Mesendoderm (in vitro differentiated cells): ENCODE data around the gene MDM2.
A peak's percentile ranks its signal among the peaks of the same experiment; 100 is the strongest.
"Not testable (repeated sequence)": the region's sequence is repeated elsewhere in the genome, so short reads cannot be mapped to it uniquely, and the experiment has no call there.

ENCODE experiments used
- DNase-seq: peaks from one replicate; pipeline ENCODE4 v3.0.0; 2013
- H2AK5ac ChIP-seq: 2 replicates; pipeline ENCODE4 v1.6.1; 2013; ENCODE audit warnings: low read length, inconsistent platforms
- H2BK120ac ChIP-seq: 2 replicates; pipeline ENCODE4 v1.6.1; 2013; ENCODE audit warnings: low read depth, mild to moderate bottlenecking, low read length, moderate library complexity, mixed read lengths
- H2BK15ac ChIP-seq: replicated peaks from 2 replicates; pipeline ENCODE4 v1.6.1; 2013; ENCODE audit warnings: low read depth, mild to moderate bottlenecking, moderate library complexity
- H2BK5ac ChIP-seq: 2 replicates; pipeline ENCODE4 v1.6.1; 2013; ENCODE audit warnings: low read length, inconsistent platforms
- H3K18ac ChIP-seq: 2 replicates; pipeline ENCODE4 v1.6.1; 2013; ENCODE audit warnings: mild to moderate bottlenecking, low read length, mixed read lengths
- H3K23ac ChIP-seq: one replicate; pipeline ENCODE4 v1.6.1; 2013; ENCODE audit warnings: low read length
- H3K27ac ChIP-seq: 2 replicates; pipeline ENCODE4 v1.5.1; 2013; ENCODE audit warnings: low read depth, mild to moderate bottlenecking, inconsistent platforms, low read length, moderate library complexity
- H3K27me3 ChIP-seq: 2 replicates; pipeline ENCODE4 v1.6.1; 2013; ENCODE audit warnings: low read length, control low read depth, mild to moderate bottlenecking, inconsistent platforms; ENCODE audit not compliant: insufficient read depth, poor library complexity
- H3K36me3 ChIP-seq: 2 replicates; pipeline ENCODE4 v1.6.1; 2013; ENCODE audit warnings: low read length, inconsistent platforms; ENCODE audit not compliant: control insufficient read depth, insufficient read depth
- H3K4ac ChIP-seq: one replicate; pipeline ENCODE4 v1.6.1; 2013; ENCODE audit warnings: low read depth, mild to moderate bottlenecking, low read length, moderate library complexity
- H3K4me1 ChIP-seq: 2 replicates; pipeline ENCODE4 v1.6.1; 2013; ENCODE audit warnings: low read depth, low read length, inconsistent platforms; ENCODE audit not compliant: control insufficient read depth
- H3K4me2 ChIP-seq: 2 replicates; pipeline ENCODE4 v1.6.1; 2013; ENCODE audit warnings: low read length
- H3K4me3 ChIP-seq: 2 replicates; pipeline ENCODE4 v1.5.1; 2013; ENCODE audit warnings: mild to moderate bottlenecking, low read length
- H3K56ac ChIP-seq: one replicate; pipeline ENCODE4 v1.6.1; 2013; ENCODE audit warnings: low read length
- H3K79me1 ChIP-seq: 2 replicates; pipeline ENCODE4 v1.6.1; 2013; ENCODE audit warnings: low read length, inconsistent platforms
- H3K79me2 ChIP-seq: 2 replicates; pipeline ENCODE4 v1.6.1; 2013; ENCODE audit warnings: mild to moderate bottlenecking, low read length; ENCODE audit not compliant: control insufficient read depth, insufficient read depth
- H3K9ac ChIP-seq: 2 replicates; pipeline ENCODE4 v1.6.1; 2013; ENCODE audit warnings: low read length, inconsistent platforms
- H4K5ac ChIP-seq: one replicate; pipeline ENCODE4 v1.6.1; 2013; ENCODE audit warnings: low read length
- H4K8ac ChIP-seq: one replicate; pipeline ENCODE4 v1.6.1; 2013; ENCODE audit warnings: low read depth, mild to moderate bottlenecking, control low read depth, low read length, moderate library complexity
- WGBS: extraction: QIAGEN DNeasy Blood & Tissue Kit; methylation state at CpG from one replicate; pipeline ENCODE4 v1.1.7; 2013; ENCODE audit warnings: low lambda C conversion rate, missing lambda C conversion rate; ENCODE audit not compliant: insufficient coverage; ENCODE audit errors: extremely low coverage; 5-methylcytosine and 5-hydroxymethylcytosine counted together

The MDM2 gene

DNA sequence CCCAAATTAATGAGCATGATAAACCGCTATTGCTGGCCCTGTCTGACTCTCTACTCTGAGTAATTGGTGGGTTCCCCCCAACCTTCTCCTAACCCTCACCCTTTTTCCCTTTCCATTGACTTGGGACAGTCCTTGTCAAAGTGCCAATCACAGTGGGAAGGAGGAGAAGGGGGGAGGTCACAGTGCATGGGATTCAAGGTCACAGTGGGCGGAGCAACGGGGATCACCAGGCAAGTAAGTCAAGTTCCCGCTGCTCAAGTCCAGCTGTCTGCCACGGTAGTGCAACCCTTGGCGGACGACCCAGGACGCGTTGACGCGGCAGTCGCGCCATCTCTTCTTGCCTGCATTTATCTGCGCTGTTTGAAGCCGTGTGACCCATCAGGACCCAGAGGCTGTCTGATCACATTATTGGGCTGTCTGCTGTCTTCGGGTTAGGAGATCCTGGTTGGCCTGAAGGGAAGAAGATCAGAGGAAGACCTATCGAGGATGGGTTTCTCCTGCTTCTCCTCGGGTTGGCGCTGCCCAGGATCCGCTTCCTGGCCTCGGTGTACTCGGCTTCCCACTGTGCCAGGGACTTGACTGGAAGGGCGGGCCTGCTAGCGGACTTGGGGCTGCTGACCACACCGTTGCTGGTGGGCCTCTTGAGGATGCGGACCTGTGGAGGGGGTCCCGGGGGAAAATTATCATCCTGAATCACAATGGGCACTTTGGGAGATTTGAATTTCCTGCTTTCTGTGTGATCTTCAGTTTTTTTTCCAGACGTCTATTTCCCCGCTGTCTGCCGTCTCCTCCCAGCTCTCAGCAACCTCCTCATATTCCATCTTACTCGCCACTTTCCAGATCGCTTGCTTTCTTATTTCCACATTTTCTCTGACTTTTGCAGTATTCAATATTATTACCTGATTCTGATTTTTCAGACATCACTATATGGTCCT is 3.1 kb upstream of the MDM2 start:
- Histone ChIP-seq H2BK5ac (no peak overlapping the region), H2BK15ac (no peak overlapping the region), H3K79me2 (peaks cover 6% of the 10 kb centered on the region), H4K5ac (no peak overlapping the region), H3K18ac (no peak overlapping the region), H3K79me1 (no peaks in the 10 kb centered on the region), H3K27me3 (no peaks in the 10 kb centered on the region), H3K56ac (peak overlapping the region; percentile 17), H3K27ac (no peak overlapping the region), H3K36me3 (no peaks in the 10 kb centered on the region), H4K8ac (no peak overlapping the region), H3K4me2 (no peak overlapping the region), H3K4me1 (peaks cover 6% of the 10 kb centered on the region), H3K4me3 (no peak overlapping the region), H2AK5ac (no peak overlapping the region), H2BK120ac (no peak overlapping the region), H3K4ac (no peak overlapping the region), H3K23ac (no peak overlapping the region), H3K9ac (no peak overlapping the region)
- DNase-seq = peak; percentile 54
- no CpG with 5 or more reads among the region's 32 CpGs for WGBS

DNA sequence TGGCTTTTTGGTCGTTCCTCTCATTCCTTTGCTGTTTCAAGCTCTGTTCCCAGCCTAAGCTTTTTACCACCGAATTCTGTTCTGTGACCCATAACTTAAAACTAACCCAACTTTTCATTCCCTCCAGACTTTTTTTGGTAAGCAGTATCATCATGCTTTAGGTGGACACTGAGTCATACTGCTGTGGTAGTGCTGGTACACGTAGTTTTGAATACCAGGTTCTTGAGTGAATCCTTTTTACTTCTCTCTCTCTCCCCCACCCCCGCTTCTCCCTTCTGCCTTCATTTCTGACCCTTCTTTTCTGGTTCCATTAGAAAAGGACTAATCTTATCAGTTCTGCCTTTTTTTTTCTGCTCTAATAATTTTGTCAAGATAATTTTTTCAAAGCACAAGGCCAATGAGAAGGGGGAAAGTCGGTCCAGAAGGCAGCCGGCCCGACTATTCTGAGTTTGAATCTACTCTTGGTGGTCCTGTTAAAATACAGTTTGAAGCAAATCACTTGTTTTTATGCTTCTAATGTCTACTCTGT is 2.3 kb upstream of the MDM2 start:
- Histone ChIP-seq H3K27me3 (no peaks in the 10 kb centered on the region), H4K5ac (no peak overlapping the region), H4K8ac (no peak overlapping the region), H3K56ac (no peak overlapping the region), H3K9ac (no peak overlapping the region), H3K4ac (no peak overlapping the region), H3K79me1 (no peaks in the 10 kb centered on the region), H3K18ac (no peak overlapping the region), H3K4me1 (peaks cover 6% of the 10 kb centered on the region), H3K27ac (no peak overlapping the region), H3K23ac (no peak overlapping the region), H2BK5ac (no peak overlapping the region), H2BK15ac (no peak overlapping the region), H3K79me2 (peaks cover 6% of the 10 kb centered on the region), H3K4me2 (no peak overlapping the region), H2AK5ac (no peak overlapping the region), H2BK120ac (no peak overlapping the region), H3K4me3 (no peak overlapping the region), H3K36me3 (no peaks in the 10 kb centered on the region)
- WGBS = no CpG with 5 or more reads among the region's 7 CpGs
- DNase-seq = no peak

DNA sequence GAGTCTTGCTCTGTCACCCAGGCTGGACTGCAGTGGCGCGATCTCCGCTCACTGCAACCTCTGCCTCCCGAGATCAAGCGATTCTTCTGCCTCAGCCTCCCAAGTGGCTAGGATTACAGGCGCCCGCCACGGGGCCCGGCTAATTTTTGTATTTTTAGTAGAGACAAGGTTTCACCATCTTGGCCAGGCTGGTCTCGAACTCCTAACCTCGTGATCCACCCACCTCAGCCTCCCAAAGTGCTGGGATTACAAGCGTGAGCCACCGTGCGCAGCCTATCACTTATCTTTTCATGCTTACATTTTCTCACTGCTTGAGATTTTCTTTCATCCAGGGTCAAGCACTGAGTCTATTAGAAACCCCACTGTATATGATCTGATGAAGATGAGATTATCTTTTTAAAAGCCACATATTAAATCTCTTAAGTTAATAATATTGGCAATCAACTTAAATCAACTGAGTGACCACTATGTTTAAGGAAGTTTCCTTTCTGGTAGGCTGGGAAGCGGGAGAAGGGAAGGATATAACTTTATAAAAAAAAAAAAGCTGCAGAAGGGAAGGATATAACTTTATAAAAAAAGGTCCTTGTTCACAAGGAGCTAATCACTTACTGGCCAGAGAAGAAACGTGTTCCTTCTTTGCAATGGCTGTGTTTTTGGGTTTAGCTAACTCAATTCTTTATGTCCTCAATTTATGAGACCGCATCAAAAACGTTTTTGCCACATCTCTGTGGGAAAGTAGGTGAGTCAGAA is 1.3 kb upstream of the MDM2 start:
- no peak overlapping the region for H4K8ac ChIP-seq
- peaks cover 6% of the 10 kb centered on the region for H3K79me2 ChIP-seq
- DNase-seq = no peak
- no peak overlapping the region for H2BK120ac ChIP-seq
- H2AK5ac ChIP-seq = no peak overlapping the region
- no peak overlapping the region for H3K4me3 ChIP-seq
- no peak overlapping the region for H3K9ac ChIP-seq
- H4K5ac ChIP-seq = no peak overlapping the region
- H3K79me1 ChIP-seq = no peaks in the 10 kb centered on the region
- H3K27ac ChIP-seq = no peak overlapping the region
- H3K4ac ChIP-seq = no peak overlapping the region
- H3K36me3 ChIP-seq = no peaks in the 10 kb centered on the region
- H3K18ac ChIP-seq = no peak overlapping the region
- H3K23ac ChIP-seq = no peak overlapping the region
- no peak overlapping the region for H3K56ac ChIP-seq
- H3K4me2 ChIP-seq = no peak overlapping the region
- no peak overlapping the region for H2BK5ac ChIP-seq
- no peak overlapping the region for H2BK15ac ChIP-seq
- H3K4me1 ChIP-seq = peaks cover 6% of the 10 kb centered on the region
- no peaks in the 10 kb centered on the region for H3K27me3 ChIP-seq
- WGBS = no CpG with 5 or more reads among the region's 18 CpGs

DNA sequence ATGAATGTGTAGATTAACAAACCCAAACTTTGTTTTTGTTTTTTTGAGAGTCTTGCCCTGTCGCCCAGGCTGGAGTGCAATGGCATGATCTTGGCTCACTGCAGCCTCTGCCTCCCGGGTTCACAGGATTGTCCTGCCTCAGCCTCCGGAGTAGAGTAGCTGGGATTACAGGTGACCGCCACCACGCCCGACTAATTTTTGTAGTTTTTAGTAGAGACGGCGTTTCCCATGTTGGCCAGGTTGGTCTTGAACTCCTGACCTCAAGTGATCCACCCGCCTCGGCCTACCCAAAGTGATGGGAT is 752 bp upstream of the MDM2 start:
- not testable (repeated sequence) for H3K23ac ChIP-seq, H3K4me1 ChIP-seq, DNase-seq, H3K36me3 ChIP-seq, H3K27me3 ChIP-seq, H2AK5ac ChIP-seq, H3K4ac ChIP-seq, H4K8ac ChIP-seq, H2BK5ac ChIP-seq, H4K5ac ChIP-seq, H2BK15ac ChIP-seq, H2BK120ac ChIP-seq, H3K79me2 ChIP-seq, H3K4me3 ChIP-seq, H3K79me1 ChIP-seq
- Histone ChIP-seq H3K9ac (peak overlapping the region; percentile 74), H3K27ac (peak overlapping the region; percentile 60), H3K4me2 (peak overlapping the region; percentile 84), H3K56ac (peak overlapping the region; percentile 40), H3K18ac (peak overlapping the region; percentile 30)
- no CpG with 5 or more reads among the region's 10 CpGs for whole genome bisulfite sequencing

DNA sequence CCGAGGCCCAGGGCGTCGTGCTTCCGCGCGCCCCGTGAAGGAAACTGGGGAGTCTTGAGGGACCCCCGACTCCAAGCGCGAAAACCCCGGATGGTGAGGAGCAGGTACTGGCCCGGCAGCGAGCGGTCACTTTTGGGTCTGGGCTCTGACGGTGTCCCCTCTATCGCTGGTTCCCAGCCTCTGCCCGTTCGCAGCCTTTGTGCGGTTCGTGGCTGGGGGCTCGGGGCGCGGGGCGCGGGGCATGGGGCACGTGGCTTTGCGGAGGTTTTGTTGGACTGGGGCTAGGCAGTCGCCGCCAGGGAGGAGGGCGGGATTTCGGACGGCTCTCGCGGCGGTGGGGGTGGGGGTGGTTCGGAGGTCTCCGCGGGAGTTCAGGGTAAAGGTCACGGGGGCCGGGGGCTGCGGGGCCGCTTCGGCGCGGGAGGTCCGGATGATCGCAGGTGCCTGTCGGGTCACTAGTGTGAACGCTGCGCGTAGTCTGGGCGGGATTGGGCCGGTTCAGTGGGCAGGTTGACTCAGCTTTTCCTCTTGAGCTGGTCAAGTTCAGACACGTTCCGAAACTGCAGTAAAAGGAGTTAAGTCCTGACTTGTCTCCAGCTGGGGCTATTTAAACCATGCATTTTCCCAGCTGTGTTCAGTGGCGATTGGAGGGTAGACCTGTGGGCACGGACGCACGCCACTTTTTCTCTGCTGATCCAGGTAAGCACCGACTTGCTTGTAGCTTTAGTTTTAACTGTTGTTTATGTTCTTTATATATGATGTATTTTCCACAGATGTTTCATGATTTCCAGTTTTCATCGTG is 612 bp downstream of the MDM2 start:
- Histone ChIP-seq H3K4me3 (peak overlapping the region; percentile 90), H3K4ac (peak overlapping the region; percentile 99), H3K23ac (no peak overlapping the region), H3K27me3 (no peaks in the 10 kb centered on the region), H2BK5ac (peak overlapping the region; percentile 44), H3K4me1 (peaks cover 6% of the 10 kb centered on the region), H4K8ac (peak overlapping the region; percentile 30), H3K36me3 (no peaks in the 10 kb centered on the region), H3K9ac (peak overlapping the region; percentile 93), H2BK120ac (peak overlapping the region; percentile 98), H3K56ac (peak overlapping the region; percentile 93), H3K27ac (peak overlapping the region; percentile 100), H2AK5ac (no peak overlapping the region), H3K18ac (peak overlapping the region; percentile 100), H2BK15ac (no peak overlapping the region), H3K79me1 (peaks cover 2% of the 10 kb centered on the region), H4K5ac (no peak overlapping the region), H3K4me2 (peak overlapping the region; percentile 61), H3K79me2 (peaks cover 6% of the 10 kb centered on the region)
- WGBS = no CpG with 5 or more reads among the region's 61 CpGs
- peak; percentile 91 for DNase-seq
